COLO668 (cell line): Measurements from ENCODE around the gene ADGRL4.

Experiments used
- DNase-seq: peaks from one replicate; lab custom pipeline; 2025; ENCODE audit not compliant: unreplicated experiment; lab: John Stamatoyannopoulos, UW

Gene ADGRL4

GRCh38 chr1:78840453-78841271 lies 165.9 kb downstream of the ADGRL4 start:
- no peak for DNase-seq
